ENCODE measurements around the gene GMDS. TPM values are rescaled to one million over a fixed set of nuclear protein-coding genes. Genes with fewer than 3 reads are reported as not detected.

The GMDS gene
- total and polyA plus RNA-seq, 2 of the 4 experiments (the other 2 are of a cell fraction): 7.3 to 21.9 TPM

DNA sequence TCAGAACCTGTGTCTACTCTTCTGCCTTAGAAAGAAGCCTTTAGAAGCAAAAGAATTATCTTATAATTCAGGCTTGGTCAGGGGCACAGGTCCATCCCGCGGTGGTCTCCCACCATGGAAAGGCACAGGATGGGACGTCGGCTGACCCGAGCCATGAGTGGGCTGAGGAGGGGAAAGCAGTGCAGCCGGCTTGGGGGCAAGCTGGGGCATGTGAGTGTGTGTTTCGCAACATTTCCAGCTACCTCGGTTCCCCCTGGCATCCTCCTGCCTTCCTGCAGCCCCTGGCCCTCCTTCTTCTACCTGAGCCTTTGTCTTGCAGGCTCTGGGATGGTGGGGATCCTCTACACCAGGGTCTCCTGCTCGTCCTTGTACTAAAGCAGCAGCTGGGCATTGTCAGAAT is 664.8 kb downstream of the GMDS start:
- H3K4me1 ChIP-seq (ENCODE audit: control insufficient read depth, insufficient read depth, low read length): no peaks in the 10 kb centered on the region
- no peak overlapping the region for H2AK5ac ChIP-seq (ENCODE audit: low read depth, low read length)
- WGBS, 2 experiments (ENCODE audit: extremely low coverage in 2 of 2, insufficient read length in 1 of 2): no CpG with 5 or more reads among the region's 9 CpGs
- DNase-seq (no peak), ATAC-seq (ENCODE audit: low read depth) (no peak)
- no peak overlapping the region for H4K8ac ChIP-seq (ENCODE audit: low read depth in 2 of 2, low read length in 2 of 2)
- dilution Hi-C loops (cut with HindIII; ENCODE audit: low sequenced_read_pairs, unreplicated experiment) (no loop called here), in situ Hi-C loops (cut with MboI; ENCODE audit: low sequenced_read_pairs) (no loop called here), intact Hi-C loops (cut with micrococcal nuclease) (loop anchor here (5.0 kb wide), 1 partner anchor 688 kb away; no protein-coding TSS in a partner anchor)
- no peak overlapping the region for H2AK9ac ChIP-seq (replicated peaks; ENCODE audit: low read depth, low read length, poor library complexity)
- H2AFZ ChIP-seq (replicated peaks; ENCODE audit: low read length, poor library complexity): no peak overlapping the region
- no peak overlapping the region for H3K4me2 ChIP-seq (ENCODE audit: low read depth, low read length)
- H2BK15ac ChIP-seq (ENCODE audit: low read depth, low read length): no peak overlapping the region
- H2BK20ac ChIP-seq (ENCODE audit: low read depth, low read length): no peak overlapping the region
- no peak overlapping the region for H4K91ac ChIP-seq (ENCODE audit: insufficient read depth, low read depth, low read length)
- POLR2A ChIA-PET (ENCODE audit: unreplicated experiment): no interaction called here
- peaks cover 4% of the 10 kb centered on the region; the same call in 1 of the 2 replicates for H3K9me3 ChIP-seq (ENCODE audit: control insufficient read depth, insufficient read depth, low read length)
- H3K4me3 ChIP-seq (ENCODE audit: insufficient read depth, low read depth, low read length): no peak overlapping the region
- no peak overlapping the region for H3K4ac ChIP-seq (ENCODE audit: low read depth, low read length)
- H3K56ac ChIP-seq (ENCODE audit: extremely low read depth, insufficient read depth, low read length): no peak overlapping the region
- H3K27me3 ChIP-seq (ENCODE audit: control insufficient read depth, insufficient read depth, low read length): peaks cover 15% of the 10 kb centered on the region
- no peaks in the 10 kb centered on the region for H4K20me1 ChIP-seq (ENCODE audit: insufficient read depth, low read length)
- no peak overlapping the region for H2BK120ac ChIP-seq (ENCODE audit: low read depth, low read length)
- H3K36me3 ChIP-seq (ENCODE audit: control insufficient read depth, insufficient read depth, low read length): no peaks in the 10 kb centered on the region
- H3K18ac ChIP-seq (ENCODE audit: low read depth, low read length): no peak overlapping the region
- no peaks in the 10 kb centered on the region for H3K79me1 ChIP-seq (ENCODE audit: low read depth in 1 of 2, low read length in 2 of 2)
- H3K9me1 ChIP-seq (ENCODE audit: insufficient read depth, low read length): no peaks in the 10 kb centered on the region; the same call in 1 of the 2 replicates
- no peak overlapping the region for H2BK5ac ChIP-seq (ENCODE audit: low read depth, low read length, poor library complexity, severe bottlenecking)
- CTCF ChIA-PET: interaction anchor here (0.9 kb wide), 1 partner anchor 16 kb away, joined by 3 read pairs; no protein-coding TSS in a partner anchor
- no peak for TF ChIP-seq RFX5 (IDR thresholded peaks at IDR 0.05; ENCODE audit: low read depth, low read length)
- no peak for TF ChIP-seq USF2 (IDR thresholded peaks at IDR 0.05; ENCODE audit: low read depth, low read length)
- no peak for TF ChIP-seq POLR2A (IDR thresholded peaks at IDR 0.05; ENCODE audit: low read depth, low read length)
- TF ChIP-seq CEBPB (IDR thresholded peaks at IDR 0.05; ENCODE audit: low read depth, low read length): peak; percentile 73
- no peak overlapping the region for H3K23ac ChIP-seq (ENCODE audit: low read depth, low read length)
- no peak overlapping the region for H4K5ac ChIP-seq (ENCODE audit: low read depth, low read length)
- no peak overlapping the region for H3K14ac ChIP-seq (replicated peaks; ENCODE audit: low read depth, low read length)
- no peak overlapping the region for H3K9ac ChIP-seq (ENCODE audit: low read depth, low read length)
- H3K27ac ChIP-seq (ENCODE audit: insufficient read depth, low read length): no peak overlapping the region
- BruUV-seq (replicated peaks): no TSS peak
